GM08714 (cell line): ENCODE results near the gene GTF3C1.

ENCODE experiments used
- H3K4me3 ChIP-seq: fragments of 200-500 bp; sonication (Bioruptor generic); 2 replicates; pipeline ENCODE4 v1.5.1; 2014; ENCODE audit warnings: mild to moderate bottlenecking, low read length, inconsistent platforms
- ZNF274 ChIP-seq: IDR thresholded peaks from 2 replicates; pipeline ENCODE4 v1.6.1; 2012; ENCODE audit warnings: mild to moderate bottlenecking, low read depth, low read length

Gene GTF3C1

DNA sequence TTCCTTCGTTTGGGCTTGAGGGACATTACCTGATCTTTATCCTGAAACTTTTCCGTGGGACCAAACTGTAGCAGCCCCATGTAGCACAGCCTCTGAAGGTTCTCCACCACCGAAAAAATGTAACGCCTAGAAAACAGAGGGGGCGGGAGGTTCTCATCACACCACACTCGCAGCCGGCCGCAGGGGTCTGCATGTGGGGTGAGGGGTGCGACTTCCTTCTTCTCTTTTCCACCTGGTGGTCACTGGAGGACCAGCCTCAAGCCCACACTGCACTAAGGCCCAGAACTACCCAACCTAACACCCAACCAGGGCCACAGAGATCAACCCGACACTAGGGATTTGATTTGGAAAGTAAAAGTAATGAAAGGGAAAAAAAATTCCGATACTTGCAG lies 57.1 kb downstream of the GTF3C1 start:
- TF ChIP-seq ZNF274 = no peak

GRCh38 chr16:27491894-27492587 lies 57.7 kb downstream of the GTF3C1 start:
- H3K4me3 ChIP-seq = no peak overlapping the region
- TF ChIP-seq ZNF274 = no peak

More for the DNA sequence above, 57.1 kb downstream of the GTF3C1 start:
- H3K4me3 ChIP-seq = no peak overlapping the region

GRCh38 chr16:27489906-27490305 lies 59.8 kb downstream of the GTF3C1 start:
- no peak for TF ChIP-seq ZNF274

DNA sequence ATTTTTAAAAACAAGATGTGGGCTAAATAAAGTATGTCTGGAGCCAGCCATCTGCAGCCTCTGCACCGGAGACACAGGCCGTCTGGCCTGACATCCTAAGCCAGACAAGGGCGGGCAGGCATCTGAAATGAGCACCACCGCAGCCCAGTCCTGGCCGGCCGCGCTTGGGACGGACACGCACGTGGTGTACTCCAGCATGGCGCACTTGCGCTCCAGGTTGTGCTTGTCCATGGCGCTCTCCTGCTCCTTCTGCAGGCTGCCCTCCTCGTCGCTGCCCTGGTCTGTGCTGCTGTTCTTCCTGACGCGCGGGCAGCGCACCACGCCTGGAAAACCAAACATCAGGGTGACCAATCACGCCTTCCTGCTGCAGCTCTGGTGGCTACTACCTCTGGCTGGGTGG lies 60.3 kb downstream of the GTF3C1 start:
- no peak for TF ChIP-seq ZNF274

More at GRCh38 chr16:27489906-27490305, 59.8 kb downstream of the GTF3C1 start:
- H3K4me3 ChIP-seq = no peak overlapping the region

DNA sequence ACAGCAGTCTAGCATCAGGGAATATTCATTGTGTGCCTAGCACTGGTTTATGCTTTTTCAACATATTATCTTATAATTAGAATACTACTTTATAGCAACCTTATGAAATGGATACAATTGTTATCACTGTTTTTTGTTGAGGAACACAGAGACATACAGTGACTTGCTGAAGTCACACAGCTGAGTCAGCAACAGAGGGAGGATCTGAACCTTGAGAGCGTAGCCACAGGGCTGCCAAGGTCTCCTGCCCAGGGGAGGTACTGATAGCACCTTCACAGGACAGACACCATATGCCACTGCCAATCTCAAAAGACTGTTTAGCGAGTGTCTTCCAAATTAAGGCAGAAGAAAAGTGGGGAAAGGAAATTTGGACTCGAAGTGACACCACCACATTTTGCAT lies 63.0 kb downstream of the GTF3C1 start:
- H3K4me3 ChIP-seq = no peak overlapping the region
- TF ChIP-seq ZNF274 = no peak

More for the DNA sequence above, 60.3 kb downstream of the GTF3C1 start:
- no peak overlapping the region for H3K4me3 ChIP-seq

- no peak for TF ChIP-seq ZNF274
- no peak overlapping the region for H3K4me3 ChIP-seq
Measured at GRCh38 chr16:27486344-27486743, 63.4 kb downstream of the GTF3C1 start.

DNA sequence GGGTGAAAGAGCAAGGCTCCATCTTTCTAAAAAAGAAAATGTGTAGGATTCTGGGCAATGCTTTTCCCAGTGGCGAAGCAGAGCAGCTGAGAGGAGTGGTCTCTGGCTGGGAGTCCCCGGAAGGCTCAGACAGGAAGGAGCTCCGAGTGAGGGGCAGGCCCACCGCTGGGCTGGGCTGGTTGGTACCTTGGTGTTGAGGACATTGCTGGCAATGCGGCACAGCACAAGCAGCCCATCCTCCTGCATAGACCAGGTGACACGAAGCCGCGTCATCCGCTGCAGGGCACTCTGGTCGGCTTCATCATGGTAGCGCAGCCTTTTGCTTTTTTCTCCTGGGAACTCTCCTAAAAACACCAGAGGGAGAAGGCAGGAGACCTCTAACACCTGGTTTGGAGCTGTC lies 63.9 kb downstream of the GTF3C1 start:
- no peak for TF ChIP-seq ZNF274
- H3K4me3 ChIP-seq = no peak overlapping the region

DNA sequence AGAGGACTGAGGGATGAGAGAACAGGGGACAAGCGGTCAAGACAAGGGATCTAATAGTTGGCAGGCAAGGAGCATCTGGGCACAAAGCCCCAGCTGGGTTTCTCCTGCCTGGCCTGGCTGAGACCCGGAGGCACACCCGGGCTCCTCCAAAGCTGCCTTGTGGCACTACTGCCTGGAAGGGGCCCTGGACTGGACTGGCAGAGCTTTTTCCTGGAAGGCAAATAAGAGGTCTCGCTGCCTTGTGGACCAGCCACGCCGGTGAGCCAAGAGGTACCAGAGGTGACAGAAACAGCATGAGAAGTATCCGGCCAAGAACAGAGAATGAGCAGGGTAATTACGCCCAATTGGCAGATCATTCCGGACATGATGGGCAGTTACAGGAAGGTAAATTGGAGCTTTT lies 64.6 kb downstream of the GTF3C1 start:
- no peak for TF ChIP-seq ZNF274
- no peak overlapping the region for H3K4me3 ChIP-seq

- TF ChIP-seq ZNF274 = no peak
- no peak overlapping the region for H3K4me3 ChIP-seq
Measured at GRCh38 chr16:27483624-27484023, 66.1 kb downstream of the GTF3C1 start.

DNA sequence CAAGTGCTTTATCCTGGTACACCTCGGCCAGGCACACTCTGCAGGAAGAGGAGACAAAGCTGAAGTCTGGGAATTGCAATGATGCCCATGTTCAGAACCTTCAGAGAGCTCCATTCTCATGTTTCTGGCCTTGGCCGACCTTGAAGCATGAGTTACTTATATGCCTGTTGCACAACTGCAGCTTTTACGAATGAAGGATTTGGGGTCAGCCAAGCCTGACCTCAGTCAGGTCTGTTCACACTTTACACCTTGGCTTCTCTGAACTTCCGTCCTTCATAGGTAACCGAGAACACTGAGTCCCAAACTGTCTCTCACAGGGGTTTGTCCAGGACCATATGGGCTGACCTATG lies 66.7 kb downstream of the GTF3C1 start:
- no peak for TF ChIP-seq ZNF274
- H3K4me3 ChIP-seq = no peak overlapping the region

GRCh38 chr16:27482397-27483087 lies 67.2 kb downstream of the GTF3C1 start:
- no peak for TF ChIP-seq ZNF274
- no peak overlapping the region for H3K4me3 ChIP-seq

DNA sequence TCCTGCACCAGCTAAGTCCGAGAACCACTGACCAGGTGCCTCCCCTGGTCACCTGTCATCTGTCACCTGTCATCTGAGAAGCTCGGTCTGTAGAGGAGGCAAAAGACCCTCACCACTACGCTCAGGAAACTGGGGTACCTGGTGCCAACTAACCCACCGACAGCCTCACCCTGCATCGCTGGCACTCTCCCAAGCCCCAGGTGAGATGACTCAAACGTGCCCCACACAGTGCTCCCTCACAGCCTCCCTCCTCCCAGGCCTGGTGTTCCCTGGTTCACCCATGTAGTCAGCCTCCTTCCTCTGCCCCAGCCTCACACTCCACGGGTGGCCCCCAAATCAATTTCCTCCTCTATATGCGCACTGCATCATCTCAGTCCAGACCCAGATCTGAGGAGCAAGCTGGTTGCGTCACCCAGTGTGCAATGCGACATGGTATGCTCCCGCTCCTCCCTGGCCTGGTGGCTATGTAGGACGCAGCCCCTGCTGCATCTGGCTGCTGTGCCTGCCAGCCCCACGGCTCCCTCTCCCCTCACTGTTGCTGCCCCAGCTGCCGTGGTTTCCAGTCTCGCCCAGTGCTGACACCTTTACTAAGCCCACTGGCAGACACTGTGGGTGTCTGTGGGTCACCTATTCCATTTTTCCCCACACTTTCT lies 68.3 kb downstream of the GTF3C1 start:
- no peak for TF ChIP-seq ZNF274

GRCh38 chr16:27480761-27481160 lies 69.0 kb downstream of the GTF3C1 start:
- no peak for TF ChIP-seq ZNF274
- no peak overlapping the region for H3K4me3 ChIP-seq

More for the DNA sequence above, 68.3 kb downstream of the GTF3C1 start:
- H3K4me3 ChIP-seq = no peak overlapping the region

DNA sequence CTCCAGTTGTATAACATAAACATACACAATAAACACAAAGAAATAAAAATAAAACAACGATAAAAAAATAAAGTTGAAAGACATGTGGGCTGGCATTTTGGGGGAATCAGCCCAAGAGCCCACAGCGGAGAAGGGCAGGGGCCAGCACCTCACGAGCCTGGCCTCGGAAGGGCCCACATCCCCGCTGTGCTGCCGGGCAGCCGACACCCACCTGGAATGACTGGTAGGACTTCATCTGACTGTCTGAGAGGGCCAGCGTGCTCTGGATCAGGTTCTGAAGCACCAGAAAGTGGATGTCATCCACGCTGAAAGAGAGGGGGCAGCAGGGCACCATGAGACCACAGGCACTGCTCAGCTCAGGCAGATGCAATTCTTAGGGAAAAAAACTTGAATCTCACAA lies 73.5 kb downstream of the GTF3C1 start:
- no peak overlapping the region for H3K4me3 ChIP-seq
- TF ChIP-seq ZNF274 = no peak

GRCh38 chr16:27475561-27475960 lies 74.2 kb downstream of the GTF3C1 start:
- TF ChIP-seq ZNF274 = no peak

More at GRCh38 chr16:27475561-27475960, 74.2 kb downstream of the GTF3C1 start:
- H3K4me3 ChIP-seq = no peak overlapping the region
